NCI-H69 (cell line): ENCODE data around the gene MAG.

Source experiments
- DNase-seq: peaks from one replicate; lab custom pipeline; 2025; lab: John Stamatoyannopoulos, UW

MAG gene

GRCh38 chr19:35265126-35265899 lies 26.6 kb upstream of the MAG start:
- DNase-seq, result peak; percentile 10

- DNase-seq, result peak; percentile 13
These were observed 26.0 kb upstream of the MAG start for GRCh38 chr19:35265900-35266519.

GRCh38 chr19:35266520-35267352 lies 25.2 kb upstream of the MAG start:
- no peak for DNase-seq

- DNase-seq, result peak; percentile 60
These were observed 24.6 kb upstream of the MAG start for GRCh38 chr19:35267353-35267817.

GRCh38 chr19:35267818-35268535 lies 24.0 kb upstream of the MAG start:
- peak; percentile 87 for DNase-seq

GRCh38 chr19:35268536-35269437 lies 23.2 kb upstream of the MAG start, which contains the start of gene USF2:
USF2 (plus strand) TSS chr19:35268962; CDS start chr19:35269102, 140 bp downstream.
- peak; percentile 92 for DNase-seq

- DNase-seq, result peak; percentile 89
These were observed 22.4 kb upstream of the MAG start for GRCh38 chr19:35269438-35270117.

GRCh38 chr19:35270381-35270811 lies 21.6 kb upstream of the MAG start:
- DNase-seq, result no peak

GRCh38 chr19:35271546-35271945 lies 20.4 kb upstream of the MAG start:
- DNase-seq, result no peak

GRCh38 chr19:35272122-35272719 lies 19.7 kb upstream of the MAG start:
- DNase-seq, result no peak

- no peak for DNase-seq
These were observed 18.9 kb upstream of the MAG start for GRCh38 chr19:35272954-35273649.

- DNase-seq, result no peak
These were observed 18.2 kb upstream of the MAG start for GRCh38 chr19:35273686-35274259.

- DNase-seq, result no peak
These were observed 17.6 kb upstream of the MAG start for GRCh38 chr19:35274323-35274722.

GRCh38 chr19:35276706-35277281 lies 15.2 kb upstream of the MAG start:
- no peak for DNase-seq

GRCh38 chr19:35278578-35279284 lies 13.2 kb upstream of the MAG start:
- DNase-seq, result no peak

- no peak for DNase-seq
These were observed 12.6 kb upstream of the MAG start for GRCh38 chr19:35279374-35279773.

- no peak for DNase-seq
These were observed 11.8 kb upstream of the MAG start for GRCh38 chr19:35279985-35280821.
